H1 (cell line): ENCODE results near the gene SIRT7. TPM values are rescaled to one million over a fixed set of nuclear protein-coding genes. Genes with fewer than 3 reads are reported as not detected.

Source experiments
- CTCF ChIA-PET: fragments of 300-600 bp; sonication (Branson Sonifier 250); formaldehyde crosslinking; loops from one replicate; lab custom pipeline; 2021; ENCODE audit not compliant: partially characterized antibody; lab: Charles Lee
- POLR2A ChIA-PET: fragments of 300-600 bp; sonication (Branson Sonifier 250); formaldehyde crosslinking; loops from one replicate; lab custom pipeline; 2021; ENCODE audit warnings: inconsistent platforms; ENCODE audit not compliant: partially characterized antibody; lab: Charles Lee
- DNase-seq, 2 experiments: peaks; one replicate each; pipeline versions ENCODE4 v3.0.0 to v3.0.0-alpha.2; 2010 to 2022; ENCODE audit warnings: low spot score in 2 of 2, low read depth in 1 of 2, mixed read lengths in 1 of 2
- FAIRE-seq: peaks from 2 replicates; lab custom pipeline; 2011; peaks lifted over from hg19 to GRCh38; lab: Jason Lieb, UNC
- H2AFZ ChIP-seq: 2 replicates; pipeline ENCODE4 v1.8.1; 2012; ENCODE audit warnings: low read length, inconsistent platforms
- H2AK5ac ChIP-seq: 2 replicates; pipeline ENCODE4 v1.6.1; 2013; ENCODE audit warnings: low read depth, low read length
- H2BK120ac ChIP-seq: replicated peaks from 2 replicates; pipeline ENCODE3; 2013; ENCODE audit warnings: low read depth, low read length, inconsistent platforms
- H2BK12ac ChIP-seq: 2 replicates; pipeline ENCODE4 v1.6.1; 2013; ENCODE audit warnings: low read depth, low read length
- H2BK15ac ChIP-seq: 2 replicates; pipeline ENCODE4 v1.6.1; 2013; ENCODE audit warnings: low read length
- H2BK20ac ChIP-seq: 2 replicates; pipeline ENCODE4 v1.6.1; 2013; ENCODE audit warnings: low read length
- H2BK5ac ChIP-seq: 2 replicates; pipeline ENCODE4 v1.6.1; 2013; ENCODE audit warnings: low read depth, low read length
- H3K14ac ChIP-seq: 2 replicates; pipeline ENCODE4 v1.6.1; 2013; ENCODE audit warnings: inconsistent platforms; ENCODE audit not compliant: insufficient read length
- H3K18ac ChIP-seq: 2 replicates; pipeline ENCODE4 v1.6.1; 2013; ENCODE audit warnings: low read length; ENCODE audit errors: extremely low read depth
- H3K23ac ChIP-seq: 2 replicates; pipeline ENCODE4 v1.6.1; 2013; ENCODE audit warnings: inconsistent platforms; ENCODE audit not compliant: insufficient read length
- H3K23me2 ChIP-seq: 2 replicates; pipeline ENCODE4 v1.6.1; 2013; ENCODE audit warnings: low read depth, low read length
- H3K27ac ChIP-seq: 2 replicates; pipeline ENCODE4 v1.6.1; 2011; ENCODE audit warnings: low read depth, low read length, inconsistent platforms
- H3K27me3 ChIP-seq, 4 experiments: replicated peaks in 1 of 4; 1 replicate in 1 of 4; 2 replicates in 3 of 4; pipeline versions ENCODE4 v1.6.1 to v1.8.1; 2011 to 2013; ENCODE audit warnings: low read length in 3 of 4, mild to moderate bottlenecking in 3 of 4, inconsistent platforms in 2 of 4, mixed read lengths in 2 of 4, moderate library complexity in 1 of 4; ENCODE audit not compliant: control insufficient read depth in 3 of 4, insufficient read depth in 3 of 4; ENCODE audit errors: extremely low read depth in 1 of 4
- H3K36me3 ChIP-seq, 4 experiments: 2 replicates each; pipeline versions ENCODE4 v1.6.1 to v1.8.1; 2011 to 2013; ENCODE audit warnings: mild to moderate bottlenecking in 4 of 4, low read length in 3 of 4, moderate library complexity in 2 of 4, control low read depth in 1 of 4, inconsistent platforms in 1 of 4; ENCODE audit not compliant: insufficient read depth in 4 of 4, control insufficient read depth in 2 of 4
- H3K4ac ChIP-seq: replicated peaks from 2 replicates; pipeline ENCODE3; 2013; ENCODE audit warnings: low read length, low read depth, mixed read lengths, inconsistent platforms; ENCODE audit not compliant: insufficient read length
- H3K4me1 ChIP-seq, 4 experiments: replicated peaks in 1 of 4; 1 replicate in 1 of 4; 2 replicates in 3 of 4; pipeline versions ENCODE4 v1.6.1 to v1.8.1; 2011 to 2013; ENCODE audit warnings: low read length in 3 of 4, inconsistent platforms in 2 of 4, mixed read lengths in 1 of 4; ENCODE audit not compliant: insufficient read depth in 4 of 4, control insufficient read depth in 3 of 4
- H3K4me2 ChIP-seq, 2 experiments: 2 replicates each; pipeline versions ENCODE4 v1.6.1 to v1.8.1; 2011 to 2013; ENCODE audit warnings: low read depth in 2 of 2, low read length in 2 of 2, control low read depth in 1 of 2, inconsistent platforms in 1 of 2, mild to moderate bottlenecking in 1 of 2; ENCODE audit not compliant: insufficient read depth in 1 of 2
- H3K4me3 ChIP-seq, 4 experiments: fragments of 200-600, 300-600 bp in 1 of 4; sonication (generic), shearing (Covaris generic), sonication (Bioruptor Twin) in 1 of 4; 2 replicates each; pipeline versions ENCODE4 v1.5.1 to v1.8.1; 2011 to 2016; ENCODE audit warnings: low read length in 4 of 4, low read depth in 3 of 4, control low read depth in 2 of 4, inconsistent platforms in 2 of 4, mild to moderate bottlenecking in 2 of 4, mixed read lengths in 1 of 4, moderate library complexity in 1 of 4; ENCODE audit not compliant: insufficient read depth in 2 of 4; ENCODE audit errors: extremely low read depth in 1 of 4
- H3K56ac ChIP-seq: replicated peaks from 2 replicates; pipeline ENCODE3; 2013; ENCODE audit warnings: low read depth, mild to moderate bottlenecking, mixed read lengths, low read length, inconsistent platforms; ENCODE audit not compliant: insufficient read length
- H3K79me1 ChIP-seq: 2 replicates; pipeline ENCODE4 v1.6.1; 2013; ENCODE audit warnings: low read depth, low read length, control low read depth
- H3K79me2 ChIP-seq, 2 experiments: 2 replicates each; pipeline versions ENCODE4 v1.6.1 to v1.8.1; 2012 to 2013; ENCODE audit warnings: low read length in 2 of 2, mild to moderate bottlenecking in 2 of 2, inconsistent platforms in 1 of 2; ENCODE audit not compliant: insufficient read depth in 2 of 2, control insufficient read depth in 1 of 2
- H3K9ac ChIP-seq, 4 experiments: replicated peaks in 1 of 4; 1 replicate in 1 of 4; 2 replicates in 3 of 4; pipeline versions ENCODE4 v1.6.1 to v1.8.1; 2011 to 2013; ENCODE audit warnings: low read depth in 3 of 4, low read length in 3 of 4, control low read depth in 2 of 4, mild to moderate bottlenecking in 2 of 4, moderate library complexity in 2 of 4, inconsistent platforms in 1 of 4; ENCODE audit errors: extremely low read depth in 1 of 4
- H3K9me3 ChIP-seq, 2 experiments: 2 replicates each; pipeline versions ENCODE4 v1.6.1 to v1.8.1; 2012 to 2013; ENCODE audit warnings: mild to moderate bottlenecking in 2 of 2, moderate library complexity in 2 of 2, control low read depth in 1 of 2, inconsistent platforms in 1 of 2, low read depth in 1 of 2, low read length in 1 of 2, mixed read lengths in 1 of 2; ENCODE audit not compliant: insufficient read depth in 2 of 2
- H4K20me1 ChIP-seq, 2 experiments: replicated peaks in 1 of 2; 2 replicates each; pipeline versions ENCODE3 to v1.8.1; 2011 to 2013; ENCODE audit warnings: inconsistent platforms in 2 of 2, low read length in 2 of 2, mild to moderate bottlenecking in 1 of 2; ENCODE audit not compliant: insufficient read depth in 2 of 2, control insufficient read depth in 1 of 2
- H4K5ac ChIP-seq: 2 replicates; pipeline ENCODE4 v1.6.1; 2013; ENCODE audit warnings: low read length, low read depth, mixed read lengths, inconsistent platforms; ENCODE audit not compliant: insufficient read length
- H4K8ac ChIP-seq: 2 replicates; pipeline ENCODE4 v1.8.0; 2013; ENCODE audit warnings: mild to moderate bottlenecking, moderate library complexity, low read length, inconsistent platforms; ENCODE audit not compliant: insufficient read depth; ENCODE audit errors: extremely low read depth
- H4K91ac ChIP-seq: replicated peaks from 2 replicates; pipeline ENCODE3; 2013; ENCODE audit warnings: low read length, mixed read lengths, inconsistent platforms; ENCODE audit not compliant: insufficient read length
- BACH1 ChIP-seq: IDR thresholded peaks from 2 replicates; pipeline ENCODE4 v1.6.1; 2012; ENCODE audit warnings: low read length, improper control_type of control experiment
- FOSL1 ChIP-seq: IDR thresholded peaks from 2 replicates; pipeline ENCODE4 v1.6.1; 2011; ENCODE audit warnings: mild to moderate bottlenecking, low read depth, low read length, moderate library complexity; ENCODE audit not compliant: insufficient read depth
- MAX ChIP-seq: IDR thresholded peaks from 2 replicates; pipeline ENCODE4 v1.6.1; 2012; ENCODE audit warnings: inconsistent platforms
- RAD21 ChIP-seq, 2 experiments: IDR thresholded peaks in 1 of 2; conservative IDR thresholded peaks in 1 of 2; 2 replicates each; pipeline ENCODE4 v1.6.1; 2011; ENCODE audit warnings: low read depth in 2 of 2, low read length in 2 of 2, improper control_type of control experiment in 1 of 2, inconsistent platforms in 1 of 2, mild to moderate bottlenecking in 1 of 2, moderate library complexity in 1 of 2
- SIN3A ChIP-seq, 2 experiments: IDR thresholded peaks in 1 of 2; conservative IDR thresholded peaks in 1 of 2; 2 replicates each; pipeline ENCODE4 v1.6.1; 2011 to 2012; ENCODE audit warnings: low read length in 2 of 2, improper control_type of control experiment in 1 of 2, low read depth in 1 of 2, mild to moderate bottlenecking in 1 of 2
- SUZ12 ChIP-seq: fragments of 200-600 bp; sonication (generic); IDR thresholded peaks from 2 replicates; pipeline ENCODE4 v1.6.1; 2012; ENCODE audit warnings: mild to moderate bottlenecking, inconsistent platforms, low read length, moderate library complexity, mixed read lengths
- ZNF274 ChIP-seq: IDR thresholded peaks from 2 replicates; pipeline ENCODE4 v1.7.0; 2012; ENCODE audit warnings: low read length, borderline replicate concordance; ENCODE audit errors: extremely low read depth
- WGBS, 2 experiments: shearing (Covaris generic) in 1 of 2; methylation state at CpG; one replicate each; pipeline versions ENCODE4 v1.1.6 to v1.1.7; 2013 to 2015; ENCODE audit warnings: low lambda C conversion rate in 2 of 2, mixed read lengths in 2 of 2, inconsistent platforms in 1 of 2, low coverage in 1 of 2, missing lambda C conversion rate in 1 of 2; ENCODE audit not compliant: insufficient replicate concordance in 2 of 2, insufficient coverage in 1 of 2, insufficient read length in 1 of 2; ENCODE audit errors: extremely low coverage in 1 of 2, missing lambda C conversion rate in 1 of 2; 5-methylcytosine and 5-hydroxymethylcytosine counted together
- polyA plus RNA-seq, 7 experiments: library from polyadenylated mRNA; depleted of rRNA in 3 of 7; stranded (reverse) in 5 of 7; unstranded in 2 of 7; fragments of >200 nt in 5 of 7; fragments of 200-250 nt in 2 of 7; gene quantifications; 1 replicate in 5 of 7; 2 replicates in 1 of 7; 4 replicates in 1 of 7; pipeline versions ENCODE4 v1.2.1 to v1.2.3, GENCODE V29; 2011 to 2013; ENCODE audit warnings: missing spikeins in 2 of 7, mixed read lengths in 2 of 7
- total RNA-seq: library from RNA; stranded (reverse); fragmentation: NEBNext Ultra II Directional; extraction: Animal tissue kit (Norgen Biotek cat#: 25700); gene quantifications from 2 replicates; pipeline ENCODE4 v1.2.1, GENCODE V29; 2021

The SIRT7 gene
- total and polyA plus RNA-seq, 2 of the 8 experiments (the other 6 are each of a cell fraction or from before 2014, with no cell fraction given) = 5.8 to 16.6 TPM

- Histone ChIP-seq H3K9me3 (no peaks in the 10 kb centered on the region), H3K79me1 (no peaks in the 10 kb centered on the region), H2BK5ac (peak overlapping the region; percentile 16; the same call in 1 of the 2 replicates), H3K23ac (no peak overlapping the region), H4K5ac (no peak overlapping the region), H3K9ac (no peak overlapping the region), H3K56ac (no peak overlapping the region), H2BK12ac (peak overlapping the region; percentile 50; the same call in 1 of the 2 replicates), H3K18ac (no peak overlapping the region; the same call in 1 of the 2 replicates), H3K14ac (no peak overlapping the region), H2AFZ (no peak overlapping the region), H3K4ac (no peak overlapping the region), H3K4me1 (peaks cover 0 to 12% (median 8%) of the 10 kb centered on the region in 4 experiments; a peak in 5 of 7 replicates), H4K20me1 (no peaks in the 10 kb centered on the region), H3K23me2 (no peaks in the 10 kb centered on the region; the same call in 1 of the 2 replicates), H2BK120ac (no peak overlapping the region), H2BK15ac (no peak overlapping the region), H3K4me3 (peak overlapping the region in 1 of 4 experiments; percentile 39; a peak in 2 of 8 replicates), H3K27me3 (peaks cover 0 to 5% (median 0%) of the 10 kb centered on the region in 4 experiments; a peak in 3 of 7 replicates), H3K79me2 (no peaks in the 10 kb centered on the region; a peak in 1 of 4 replicates), H3K36me3 (no peaks in the 10 kb centered on the region), H4K91ac (peak overlapping the region; percentile 54), H4K8ac (peak overlapping the region; percentile 73; the same call in 1 of the 2 replicates), H2AK5ac (no peak overlapping the region; the same call in 1 of the 2 replicates), H2BK20ac (no peak overlapping the region), H3K27ac (no peak overlapping the region), H3K4me2 (peak overlapping the region; percentile 21 to 45; a peak in 3 of 4 replicates)
- DNase-seq (no peak), FAIRE-seq (no peak)
- 56% methylated on average over 29 of the region's 30 CpGs; no CpG with 5 or more reads in 1 of the 2 experiments for WGBS, 2 experiments
- ChIA-PET POLR2A (interaction anchor here (0.9 to 14.6 kb wide), 7 partner anchors 8 to 63 kb away, joined by 3 to 150 read pairs (median 4); partner anchors contain the start of genes ASPSCR1 and MAFG), CTCF (interaction anchor here (1.2 to 4.6 kb wide), 5 partner anchors 9 to 137 kb away, joined by 3 to 16 read pairs (median 4); partner anchors contain the start of gene MAFG)
- TF ChIP-seq ZNF274 = no peak
- TF ChIP-seq MAX = 0 out of 2 replicates have a peak, but pooled peaks have one; percentile 34
- 0 out of 4 replicates have a peak, but pooled peaks have one; percentile 36 to 43 for TF ChIP-seq SIN3A (conservative IDR thresholded peaks at IDR 0.05 in 1 of 2, IDR thresholded peaks at IDR 0.05 in 1 of 2; ENCODE audit: low read depth in 1 of 2, low read length in 2 of 2)
- TF ChIP-seq FOSL1 = no peak
- no peak for TF ChIP-seq RAD21 (IDR thresholded peaks at IDR 0.05 in 1 of 2, conservative IDR thresholded peaks at IDR 0.05 in 1 of 2; ENCODE audit: low read depth in 2 of 2, low read length in 2 of 2)
- no peak for TF ChIP-seq BACH1
- no peak for TF ChIP-seq SUZ12
Measured at GRCh38 chr17:81941484-81942166, 23.6 kb upstream of the SIRT7 start.
